GM19328 (cell line): ENCODE measurements around the gene PCDHA1.
"Not testable (repeated sequence)": the region's sequence is repeated elsewhere in the genome, so short reads cannot be mapped to it uniquely, and the experiment has no call there.

Source experiments
- ATAC-seq: cut with Tn5 transposase; IDR thresholded peaks from one replicate; pipeline ENCODE4 v1.9.1; 2021; ENCODE audit warnings: mild to moderate bottlenecking, moderate library complexity; ENCODE audit not compliant: unreplicated experiment

PCDHA1 gene

DNA sequence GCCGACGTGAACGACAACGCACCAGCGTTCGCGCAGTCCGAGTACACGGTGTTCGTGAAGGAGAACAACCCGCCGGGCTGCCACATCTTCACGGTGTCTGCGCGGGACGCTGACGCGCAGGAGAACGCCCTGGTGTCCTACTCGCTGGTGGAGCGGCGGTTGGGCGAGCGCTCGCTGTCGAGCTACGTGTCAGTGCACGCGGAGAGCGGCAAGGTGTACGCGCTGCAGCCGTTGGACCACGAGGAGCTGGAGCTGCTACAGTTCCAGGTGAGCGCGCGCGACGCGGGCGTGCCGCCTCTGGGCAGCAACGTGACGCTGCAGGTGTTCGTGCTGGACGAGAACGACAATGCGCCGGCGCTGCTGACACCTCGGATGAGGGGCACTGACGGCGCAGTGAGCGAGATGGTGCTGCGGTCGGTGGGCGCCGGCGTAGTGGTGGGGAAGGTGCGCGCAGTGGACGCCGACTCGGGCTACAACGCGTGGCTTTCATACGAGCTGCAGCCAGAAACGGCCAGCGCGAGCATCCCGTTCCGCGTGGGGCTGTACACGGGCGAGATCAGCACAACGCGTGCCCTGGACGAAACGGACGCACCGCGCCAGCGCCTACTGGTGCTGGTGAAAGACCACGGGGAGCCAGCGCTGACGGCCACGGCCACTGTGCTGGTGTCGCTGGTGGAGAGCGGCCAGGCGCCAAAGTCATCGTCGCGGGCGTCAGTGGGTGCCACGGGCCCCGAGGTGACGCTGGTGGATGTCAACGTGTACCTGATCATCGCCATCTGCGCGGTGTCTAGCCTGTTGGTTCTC, 64.1 kb downstream of the PCDHA1 start:
- ATAC-seq = not testable (repeated sequence)

DNA sequence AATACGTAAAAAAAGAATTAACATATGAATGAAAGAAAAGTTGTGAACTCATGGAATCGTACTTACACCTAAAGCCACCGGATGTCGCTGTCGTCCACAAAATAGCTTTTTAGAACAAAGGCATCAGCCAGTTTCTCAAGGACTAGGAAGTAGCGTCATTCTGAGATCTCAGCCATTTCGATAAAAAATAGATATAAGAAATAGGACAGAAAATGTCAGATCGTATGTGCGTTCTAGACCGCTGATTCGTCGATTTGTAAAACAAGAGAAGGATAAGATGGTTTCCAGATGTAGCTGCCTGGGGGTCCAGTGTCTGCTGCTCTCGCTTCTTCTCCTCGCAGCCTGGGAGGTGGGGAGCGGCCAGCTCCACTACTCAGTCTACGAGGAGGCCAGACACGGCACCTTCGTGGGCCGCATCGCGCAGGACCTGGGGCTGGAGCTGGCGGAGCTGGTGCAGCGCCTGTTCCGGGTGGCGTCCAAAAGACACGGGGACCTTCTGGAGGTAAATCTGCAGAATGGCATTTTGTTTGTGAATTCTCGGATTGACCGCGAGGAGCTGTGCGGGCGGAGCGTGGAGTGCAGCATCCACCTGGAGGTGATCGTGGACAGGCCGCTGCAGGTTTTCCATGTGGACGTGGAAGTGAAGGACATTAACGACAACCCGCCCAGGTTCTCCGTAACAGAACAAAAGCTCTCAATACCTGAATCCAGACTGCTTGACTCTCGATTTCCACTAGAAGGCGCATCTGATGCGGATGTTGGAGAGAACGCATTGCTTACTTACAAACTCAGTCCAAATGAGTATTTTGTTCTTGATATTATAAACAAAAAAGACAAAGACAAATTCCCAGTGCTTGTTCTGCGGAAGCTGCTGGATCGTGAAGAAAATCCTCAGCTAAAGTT, 70.1 kb downstream of the PCDHA1 start, which contains the start of gene PCDHA10:
Gene PCDHA10 (plus strand): TSS at position 126 of the 903 bp plus-strand sequence. CDS start 152 bp downstream, at position 278.
- no peak for ATAC-seq

DNA sequence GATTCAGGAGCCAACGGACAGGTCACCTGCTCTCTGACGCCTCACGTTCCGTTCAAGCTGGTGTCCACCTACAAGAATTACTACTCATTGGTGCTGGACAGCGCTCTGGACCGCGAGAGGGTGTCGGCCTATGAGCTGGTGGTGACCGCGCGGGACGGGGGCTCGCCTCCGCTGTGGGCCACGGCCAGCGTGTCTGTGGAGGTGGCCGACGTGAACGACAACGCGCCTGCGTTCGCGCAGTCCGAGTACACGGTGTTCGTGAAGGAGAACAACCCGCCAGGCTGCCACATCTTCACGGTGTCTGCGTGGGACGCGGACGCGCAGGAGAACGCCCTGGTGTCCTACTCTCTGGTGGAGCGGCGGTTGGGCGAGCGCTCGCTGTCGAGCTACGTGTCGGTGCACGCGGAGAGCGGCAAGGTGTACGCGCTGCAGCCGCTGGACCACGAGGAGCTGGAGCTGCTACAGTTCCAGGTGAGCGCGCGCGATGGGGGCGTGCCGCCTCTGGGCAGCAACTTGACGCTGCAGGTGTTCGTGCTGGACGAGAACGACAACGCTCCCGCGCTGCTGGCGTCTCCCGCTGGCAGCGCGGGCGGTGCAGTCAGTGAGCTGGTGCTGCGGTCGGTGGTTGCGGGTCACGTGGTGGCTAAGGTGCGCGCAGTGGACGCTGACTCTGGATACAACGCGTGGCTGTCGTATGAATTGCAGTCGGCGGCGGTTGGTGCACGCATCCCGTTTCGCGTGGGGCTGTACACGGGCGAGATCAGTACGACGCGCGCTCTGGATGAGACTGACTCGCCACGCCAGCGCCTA, 71.4 kb downstream of the PCDHA1 start:
- ATAC-seq = no peak

DNA sequence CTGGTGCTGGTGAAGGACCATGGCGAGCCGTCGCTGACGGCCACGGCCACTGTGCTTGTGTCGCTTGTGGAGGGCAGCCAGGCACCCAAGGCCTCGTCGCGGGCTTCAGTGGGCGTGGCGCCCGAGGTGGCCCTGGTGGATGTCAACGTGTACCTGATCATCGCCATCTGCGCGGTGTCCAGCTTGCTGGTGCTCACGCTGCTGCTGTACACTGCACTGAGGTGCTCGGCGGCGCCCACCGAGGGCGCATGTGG, 72.0 kb downstream of the PCDHA1 start:
- ATAC-seq = no peak

DNA sequence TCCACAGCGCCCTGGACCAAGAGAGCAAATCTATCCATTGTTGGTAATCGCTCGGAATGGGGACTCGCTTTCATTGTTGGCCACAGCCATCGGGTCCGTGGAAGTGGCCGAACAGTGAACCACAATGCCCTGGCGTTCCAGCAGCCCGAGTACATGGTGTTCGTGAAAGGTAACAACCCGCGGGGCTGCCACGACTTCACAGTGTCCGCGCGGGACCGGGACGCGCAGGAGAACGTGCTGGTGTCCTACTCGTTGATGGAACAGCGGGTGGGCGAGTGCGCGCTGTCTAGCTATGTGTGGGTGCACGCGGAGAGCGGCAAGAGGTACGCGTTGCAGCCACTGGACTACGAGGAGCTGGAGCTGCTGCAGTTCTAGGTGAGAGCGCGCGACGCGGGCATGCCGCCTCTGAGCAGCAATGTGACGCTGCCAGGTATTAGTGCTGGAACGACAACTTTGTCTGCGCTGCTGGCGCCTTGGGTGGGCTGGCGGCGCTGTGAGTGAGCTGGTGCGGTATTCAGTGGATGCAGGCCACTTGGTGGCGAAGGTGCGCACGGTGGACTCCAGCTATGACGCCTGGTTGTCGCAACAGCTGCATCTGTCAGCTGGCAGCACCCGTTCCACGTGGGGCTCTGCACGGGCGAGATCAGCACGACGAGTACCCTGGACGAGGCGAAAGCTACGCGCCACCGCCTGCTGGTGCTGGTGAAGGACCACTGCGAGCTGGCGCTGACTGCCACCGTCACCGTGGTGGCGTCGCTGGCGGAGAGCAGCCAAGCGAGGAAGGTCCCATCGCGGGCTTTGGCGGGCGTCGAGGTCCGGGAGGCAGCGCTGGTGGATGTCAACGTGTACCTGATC, 76.7 kb downstream of the PCDHA1 start:
- no peak for ATAC-seq

DNA sequence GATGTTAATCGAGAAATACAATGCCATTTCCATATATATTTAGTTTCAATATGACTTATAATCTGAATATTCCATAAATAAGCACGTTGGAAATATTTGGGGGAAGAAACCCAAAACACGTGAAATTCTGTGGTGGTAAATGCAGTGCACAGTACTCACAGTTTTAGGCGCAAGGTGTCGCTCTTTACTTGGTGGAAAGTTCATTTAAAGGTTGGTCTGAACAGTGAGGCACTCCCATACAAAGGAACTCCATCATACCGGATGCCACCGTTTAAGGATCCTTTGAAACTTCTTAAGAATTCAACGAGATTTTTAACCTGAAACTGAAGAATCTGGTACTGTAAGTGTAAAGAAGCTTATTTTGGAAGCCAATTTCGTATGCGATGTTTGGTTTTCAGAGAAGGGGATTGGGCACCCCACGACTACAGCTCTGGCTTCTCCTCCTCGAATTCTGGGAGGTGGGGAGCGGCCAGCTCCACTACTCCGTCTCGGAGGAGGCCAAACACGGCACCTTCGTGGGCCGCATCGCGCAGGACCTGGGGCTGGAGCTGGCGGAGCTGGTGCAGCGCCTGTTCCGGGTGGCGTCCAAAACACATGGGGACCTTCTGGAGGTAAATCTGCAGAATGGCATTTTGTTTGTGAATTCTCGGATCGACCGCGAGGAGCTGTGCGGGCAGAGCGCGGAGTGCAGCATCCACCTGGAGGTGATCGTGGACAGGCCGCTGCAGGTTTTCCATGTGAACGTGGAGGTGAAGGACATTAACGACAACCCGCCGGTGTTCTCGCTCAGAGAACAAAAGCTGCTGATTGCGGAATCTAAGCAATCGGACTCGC, 83.0 kb downstream of the PCDHA1 start, which contains the start of gene PCDHA11:
Gene PCDHA11 (plus strand): TSS at position 237 of the 834 bp plus-strand sequence. CDS start 147 bp downstream, at position 384.
- no peak for ATAC-seq

DNA sequence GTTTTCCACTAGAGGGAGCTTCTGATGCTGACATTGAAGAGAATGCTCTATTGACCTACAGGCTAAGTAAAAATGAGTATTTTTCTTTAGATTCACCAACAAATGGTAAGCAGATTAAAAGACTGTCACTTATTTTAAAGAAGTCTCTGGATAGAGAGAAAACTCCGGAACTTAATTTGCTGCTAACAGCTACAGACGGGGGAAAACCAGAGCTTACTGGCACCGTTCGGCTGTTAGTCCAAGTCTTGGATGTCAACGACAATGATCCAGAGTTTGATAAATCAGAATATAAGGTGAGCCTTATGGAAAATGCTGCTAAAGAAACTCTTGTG, 83.6 kb downstream of the PCDHA1 start:
- no peak for ATAC-seq

DNA sequence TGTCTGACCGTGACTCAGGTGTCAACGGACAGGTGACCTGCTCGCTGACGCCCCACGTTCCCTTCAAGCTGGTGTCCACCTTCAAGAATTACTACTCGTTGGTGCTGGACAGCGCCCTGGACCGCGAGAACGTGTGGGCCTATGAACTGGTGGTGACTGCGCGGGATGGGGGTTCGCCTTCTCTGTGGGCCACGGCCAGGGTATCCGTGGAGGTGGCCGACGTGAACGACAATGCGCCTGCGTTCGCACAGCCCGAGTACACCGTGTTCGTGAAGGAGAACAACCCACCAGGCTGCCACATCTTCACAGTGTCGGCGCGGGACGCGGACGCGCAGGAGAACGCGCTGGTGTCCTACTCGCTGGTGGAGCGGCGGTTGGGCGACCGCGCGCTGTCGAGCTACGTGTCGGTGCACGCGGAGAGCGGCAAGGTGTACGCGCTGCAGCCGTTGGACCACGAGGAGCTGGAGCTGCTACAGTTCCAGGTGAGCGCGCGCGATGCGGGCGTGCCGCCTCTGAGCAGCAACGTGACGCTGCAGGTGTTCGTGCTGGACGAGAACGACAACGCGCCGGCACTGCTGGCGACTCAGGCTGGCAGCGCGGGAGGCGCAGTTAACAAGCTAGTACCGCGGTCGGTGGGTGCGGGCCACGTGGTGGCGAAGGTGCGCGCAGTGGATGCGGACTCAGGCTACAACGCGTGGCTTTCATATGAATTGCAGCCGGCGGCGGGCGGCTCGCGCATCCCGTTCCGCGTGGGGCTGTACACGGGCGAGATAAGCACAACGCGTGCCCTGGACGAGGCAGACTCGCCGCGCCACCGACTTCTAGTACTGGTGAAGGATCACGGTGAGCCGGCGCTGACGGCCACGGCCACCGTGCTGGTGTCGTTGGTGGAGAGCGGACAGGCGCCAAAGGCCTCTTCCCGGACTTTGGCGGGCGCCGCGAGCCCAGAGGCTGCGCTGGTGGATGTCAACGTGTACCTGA, 84.6 kb downstream of the PCDHA1 start:
- no peak for ATAC-seq

DNA sequence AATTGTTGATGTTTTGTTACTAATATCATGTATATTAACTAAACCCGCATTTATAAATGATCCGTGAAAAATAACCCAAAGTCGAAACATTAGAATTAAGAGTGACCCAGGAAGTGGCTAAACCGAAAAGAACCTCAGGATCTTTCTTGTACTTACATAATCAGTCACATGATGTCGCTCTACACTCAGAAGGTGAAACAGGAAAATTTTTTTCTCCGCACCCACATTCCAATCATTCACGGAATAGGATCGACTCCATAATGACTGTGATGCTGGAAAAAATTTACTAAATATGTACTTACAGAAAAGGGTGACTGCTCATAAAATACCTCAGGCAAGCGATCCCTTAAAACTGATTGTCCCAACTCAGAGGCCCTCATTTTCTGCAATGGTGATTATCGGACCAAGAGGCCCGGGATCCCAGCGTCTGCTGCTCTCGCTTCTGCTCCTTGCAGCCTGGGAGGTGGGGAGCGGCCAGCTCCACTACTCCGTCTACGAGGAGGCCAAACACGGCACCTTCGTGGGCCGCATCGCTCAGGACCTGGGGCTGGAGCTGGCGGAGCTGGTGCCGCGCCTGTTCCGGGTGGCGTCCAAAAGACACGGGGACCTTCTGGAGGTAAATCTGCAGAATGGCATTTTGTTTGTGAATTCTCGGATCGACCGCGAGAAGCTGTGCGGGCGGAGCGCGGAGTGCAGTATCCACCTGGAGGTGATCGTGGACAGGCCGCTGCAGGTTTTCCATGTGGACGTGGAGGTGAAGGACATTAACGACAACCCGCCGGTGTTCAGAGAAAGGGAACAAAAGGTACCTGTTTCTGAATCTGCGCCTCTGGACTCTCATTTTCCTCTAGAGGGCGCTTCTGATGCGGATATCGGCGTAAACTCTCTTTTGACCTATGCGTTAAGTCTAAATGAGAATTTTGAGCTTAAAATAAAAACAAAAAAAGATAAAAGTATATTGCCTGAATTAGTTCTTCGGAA, 89.4 kb downstream of the PCDHA1 start, which contains the start of gene PCDHA12:
Gene PCDHA12 (plus strand): TSS at position 224 of the 981 bp plus-strand sequence. CDS start 165 bp downstream, at position 389.
- no peak for ATAC-seq

DNA sequence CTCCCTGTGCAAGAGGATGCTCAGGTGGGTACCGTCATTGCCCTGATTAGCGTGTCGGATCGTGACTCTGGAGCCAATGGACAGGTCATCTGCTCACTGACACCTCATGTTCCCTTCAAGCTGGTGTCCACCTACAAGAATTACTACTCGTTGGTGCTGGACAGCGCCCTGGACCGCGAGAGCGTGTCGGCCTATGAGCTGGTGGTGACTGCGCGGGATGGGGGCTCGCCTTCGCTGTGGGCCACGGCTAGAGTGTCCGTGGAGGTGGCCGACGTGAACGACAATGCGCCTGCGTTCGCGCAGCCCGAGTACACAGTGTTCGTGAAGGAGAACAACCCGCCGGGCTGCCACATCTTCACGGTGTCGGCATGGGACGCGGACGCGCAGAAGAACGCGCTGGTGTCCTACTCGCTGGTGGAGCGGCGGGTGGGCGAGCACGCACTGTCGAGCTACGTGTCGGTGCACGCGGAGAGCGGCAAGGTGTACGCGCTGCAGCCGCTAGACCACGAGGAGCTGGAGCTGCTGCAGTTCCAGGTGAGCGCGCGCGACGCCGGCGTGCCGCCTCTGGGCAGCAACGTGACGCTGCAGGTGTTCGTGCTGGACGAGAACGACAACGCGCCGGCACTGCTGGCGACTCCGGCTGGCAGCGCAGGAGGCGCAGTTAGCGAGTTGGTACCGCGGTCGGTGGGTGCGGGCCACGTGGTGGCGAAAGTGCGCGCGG, 90.8 kb downstream of the PCDHA1 start:
- ATAC-seq = not testable (repeated sequence)

DNA sequence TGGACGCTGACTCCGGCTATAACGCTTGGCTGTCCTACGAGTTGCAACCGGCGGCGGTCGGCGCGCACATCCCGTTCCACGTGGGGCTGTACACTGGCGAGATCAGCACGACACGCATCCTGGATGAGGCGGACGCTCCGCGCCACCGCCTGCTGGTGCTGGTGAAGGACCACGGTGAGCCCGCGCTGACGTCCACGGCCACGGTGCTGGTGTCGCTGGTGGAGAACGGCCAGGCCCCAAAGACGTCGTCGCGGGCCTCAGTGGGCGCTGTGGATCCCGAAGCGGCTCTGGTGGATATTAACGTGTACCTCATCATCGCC, 91.3 kb downstream of the PCDHA1 start:
- ATAC-seq = no peak

DNA sequence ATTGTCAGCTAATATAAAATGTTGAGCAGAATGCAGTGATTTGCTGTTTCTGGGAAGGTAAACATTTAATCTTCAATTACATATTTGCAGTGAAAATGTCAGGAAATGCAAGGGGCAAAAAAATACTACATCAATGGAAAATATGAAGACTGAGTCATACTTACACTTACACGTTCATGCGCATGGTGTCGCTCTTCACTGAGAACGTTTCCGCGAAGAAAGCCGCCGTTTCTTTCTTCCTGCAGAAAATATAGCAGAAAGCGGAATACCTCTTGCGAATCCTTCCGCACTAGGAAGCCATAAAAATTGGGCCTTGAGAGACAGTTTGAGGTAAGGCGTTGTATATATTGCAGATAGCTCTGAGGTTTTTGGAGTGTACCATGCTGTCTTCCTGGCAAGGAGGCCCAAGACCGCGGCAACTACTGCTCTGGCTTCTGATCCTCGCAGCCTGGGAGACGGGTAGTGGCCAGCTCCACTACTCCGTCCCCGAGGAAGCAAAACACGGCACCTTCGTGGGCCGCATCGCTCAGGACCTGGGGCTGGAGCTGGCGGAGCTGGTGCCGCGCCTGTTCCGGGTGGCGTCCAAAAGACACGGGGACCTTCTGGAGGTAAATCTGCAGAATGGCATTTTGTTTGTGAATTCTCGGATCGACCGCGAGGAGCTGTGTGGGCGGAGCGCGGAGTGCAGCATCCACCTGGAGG, 96.1 kb downstream of the PCDHA1 start, which contains the start of gene PCDHA13:
Gene PCDHA13 (plus strand): TSS at position 236 of the 702 bp plus-strand sequence. CDS start 145 bp downstream, at position 381.
- no peak for ATAC-seq

DNA sequence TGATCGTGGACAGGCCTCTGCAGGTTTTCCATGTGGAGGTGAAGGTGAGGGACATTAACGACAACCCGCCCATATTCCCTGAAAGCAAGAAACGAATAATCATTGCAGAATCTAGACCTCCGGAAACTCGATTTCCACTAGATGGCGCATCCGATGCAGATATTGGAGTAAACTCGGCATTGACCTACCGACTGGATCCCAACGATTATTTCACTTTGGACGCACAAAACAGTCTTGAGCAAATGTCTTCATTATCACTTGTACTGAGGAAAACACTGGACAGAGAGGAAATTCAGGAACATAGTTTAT, 96.6 kb downstream of the PCDHA1 start:
- no peak for ATAC-seq

DNA sequence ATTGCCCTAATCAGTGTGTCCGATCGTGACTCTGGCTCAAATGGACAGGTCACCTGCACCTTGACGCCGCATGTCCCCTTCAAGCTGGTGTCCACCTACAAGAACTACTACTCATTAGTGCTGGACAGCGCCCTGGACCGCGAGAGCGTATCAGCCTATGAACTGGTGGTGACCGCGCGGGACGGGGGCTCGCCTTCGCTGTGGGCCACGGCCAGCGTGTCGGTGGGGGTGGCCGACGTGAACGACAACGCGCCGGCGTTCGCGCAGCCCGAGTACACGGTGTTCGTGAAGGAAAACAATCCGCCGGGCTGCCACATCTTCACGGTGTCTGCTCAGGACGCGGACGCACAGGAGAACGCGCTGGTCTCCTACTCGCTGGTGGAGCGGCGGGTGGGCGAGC, 97.4 kb downstream of the PCDHA1 start:
- no peak for ATAC-seq

DNA sequence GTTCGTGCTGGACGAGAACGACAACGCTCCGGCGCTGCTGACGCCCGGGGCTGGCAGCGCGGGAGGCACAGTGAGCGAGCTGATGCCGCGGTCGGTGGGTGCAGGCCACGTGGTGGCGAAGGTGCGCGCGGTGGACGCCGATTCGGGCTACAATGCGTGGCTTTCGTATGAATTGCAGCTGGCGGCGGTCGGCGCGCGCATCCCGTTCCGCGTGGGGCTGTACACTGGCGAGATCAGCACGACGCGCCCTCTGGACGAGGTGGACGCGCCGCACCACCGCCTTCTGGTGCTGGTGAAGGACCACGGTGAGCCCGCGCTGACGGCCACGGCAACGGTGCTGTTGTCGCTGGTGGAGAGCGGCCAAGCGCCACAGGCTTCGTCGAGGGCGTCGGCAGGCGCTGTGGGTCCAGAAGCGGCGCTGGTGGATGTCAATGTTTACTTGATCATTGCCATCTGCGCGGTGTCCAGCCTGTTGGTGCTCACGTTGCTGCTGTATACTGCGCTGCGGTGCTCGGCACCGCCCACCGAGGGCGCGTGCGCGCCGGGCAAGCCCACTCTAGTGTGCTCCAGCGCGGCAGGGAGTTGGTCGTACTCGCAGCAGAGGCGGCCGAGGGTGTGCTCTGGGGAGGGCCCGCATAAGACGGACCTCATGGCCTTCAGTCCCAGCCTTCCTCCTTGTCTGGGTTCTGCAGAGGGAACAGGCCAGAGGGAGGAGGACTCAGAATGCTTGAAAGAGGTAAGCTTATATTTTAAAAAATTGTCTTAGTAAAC, 98.2 kb downstream of the PCDHA1 start:
- ATAC-seq = no peak
